CD4-positive, alpha-beta T cell (primary cell): ENCODE data around the gene DHX15. TPM values are rescaled to one million over a fixed set of nuclear protein-coding genes. Genes with fewer than 3 reads are reported as not detected.

ENCODE experiments used
- ATAC-seq: fragments of 200-7000 bp; cut with Tn5 transposase; one replicate; pipeline ENCODE4 v1.10.0; 2022; ENCODE audit warnings: mild to moderate bottlenecking; ENCODE audit not compliant: poor library complexity
- CTCF ChIA-PET: fragments of 350-600 bp; sonication (Branson Sonifier 250); formaldehyde crosslinking; loops from one replicate; lab custom pipeline; 2021; ENCODE audit warnings: antibody characterized with exemption, inconsistent platforms; lab: Charles Lee
- POLR2A ChIA-PET: fragments of 350-600 bp; sonication (Branson Sonifier 250); formaldehyde crosslinking; loops from one replicate; lab custom pipeline; 2021; ENCODE audit warnings: antibody characterized with exemption, inconsistent platforms; lab: Charles Lee
- DNase-seq, 14 experiments: peaks; one replicate each; pipeline ENCODE4 v3.0.0-alpha.2; 2013 to 2020; ENCODE audit warnings: mixed read lengths in 2 of 14
- H3K27ac ChIP-seq, 2 donors: one replicate each; pipeline versions ENCODE4 v1.5.1 to v1.7.0; 2013; ENCODE audit warnings: low read length in 2 of 2, low read depth in 1 of 2, mild to moderate bottlenecking in 1 of 2
- H3K27me3 ChIP-seq, 2 experiments: 1 replicate in 1 of 2; 2 replicates in 1 of 2; pipeline versions ENCODE4 v1.6.1 to v1.7.0; 2013; ENCODE audit warnings: low read length in 2 of 2, control low read depth in 1 of 2, mild to moderate bottlenecking in 1 of 2, moderate library complexity in 1 of 2; ENCODE audit not compliant: insufficient read depth in 2 of 2, control insufficient read depth in 1 of 2
- H3K36me3 ChIP-seq: one replicate; pipeline ENCODE4 v1.6.1; 2013; ENCODE audit warnings: low read length, control low read depth; ENCODE audit not compliant: insufficient read depth
- H3K4me1 ChIP-seq: one replicate; pipeline ENCODE4 v1.6.1; 2013; ENCODE audit warnings: low read length, control low read depth; ENCODE audit not compliant: insufficient read depth
- H3K4me3 ChIP-seq: one replicate; pipeline ENCODE4 v1.5.1; 2013; ENCODE audit warnings: mild to moderate bottlenecking, low read length, moderate library complexity
- H3K9me3 ChIP-seq, 2 experiments: 1 replicate in 1 of 2; 2 replicates in 1 of 2; pipeline versions ENCODE4 v1.6.1 to v1.7.0; 2013; ENCODE audit warnings: low read length in 2 of 2, mild to moderate bottlenecking in 2 of 2, control low read depth in 1 of 2, moderate library complexity in 1 of 2; ENCODE audit not compliant: control insufficient read depth in 1 of 2, insufficient read depth in 1 of 2
- H3K27ac Mint-ChIP-seq: one replicate; pipeline ENCODE4 v1.8.0; 2020; ENCODE audit warnings: mixed read lengths
- H3K27me3 Mint-ChIP-seq: one replicate; pipeline ENCODE4 v1.8.0; 2021; ENCODE audit warnings: mixed read lengths
- H3K36me3 Mint-ChIP-seq: one replicate; pipeline ENCODE4 v1.8.0; 2021; ENCODE audit warnings: low read depth, mixed read lengths
- H3K4me1 Mint-ChIP-seq: one replicate; pipeline ENCODE4 v1.8.0; 2021; ENCODE audit warnings: low read depth, mixed read lengths
- H3K4me3 Mint-ChIP-seq: one replicate; pipeline ENCODE4 v1.8.0; 2020; ENCODE audit warnings: mild to moderate bottlenecking, mixed read lengths
- H3K9me3 Mint-ChIP-seq: one replicate; pipeline ENCODE4 v1.8.0; 2020; ENCODE audit warnings: mixed read lengths
- intact Hi-C, 2 experiments: fragments of 100-400 bp; cut with DNase I in 1 of 2; cut with micrococcal nuclease in 1 of 2; formaldehyde crosslinking; loops; one replicate each; pipeline versions ENCODE4 v1.15.1 to v1.9.0; 2023 to 2025; cut with DNase I, micrococcal nuclease
- total RNA-seq, 174 experiments: library from RNA in 2 of 174; stranded (reverse) in 2 of 174; gene quantifications; one replicate each; pipeline ENCODE4 v1.2.3 and lab custom pipeline; 2021 to 2026
- TF ChIP-seq, protein P1 (sequence below): fragments of 200-600 bp; IDR thresholded peaks from one replicate; pipeline ENCODE4 v1.8.0; 2022; ENCODE audit warnings: antibody characterized with exemption, mild to moderate bottlenecking

DHX15 gene
- total RNA-seq, 2 experiments from 2014 or later, result 208 to 209 TPM

DNA sequence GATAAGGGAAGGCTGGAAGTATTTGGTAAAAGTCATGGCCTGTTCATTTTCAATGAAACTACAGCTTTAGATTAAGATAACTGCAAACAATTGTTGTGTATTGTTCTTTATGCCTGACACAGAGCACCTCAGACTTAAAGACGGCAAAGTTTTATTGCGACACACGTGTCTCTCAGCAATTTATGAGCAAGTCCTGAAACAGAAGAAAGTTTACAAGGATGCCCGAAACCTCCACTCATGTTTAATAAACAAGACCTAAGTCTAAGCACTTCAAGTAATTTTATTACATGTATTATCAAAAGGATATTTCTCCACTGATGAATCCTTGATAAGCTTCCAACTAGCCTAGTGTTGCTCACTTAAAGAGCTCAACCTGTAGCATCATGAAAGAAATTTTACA, 51.0 kb downstream of the DHX15 start:
- Mint-ChIP-seq H3K4me1 (peaks cover 12% of the 10 kb centered on the region), H3K27ac (no peak overlapping the region), H3K36me3 (peaks cover 90% of the 10 kb centered on the region), H3K27me3 (no peaks in the 10 kb centered on the region), H3K4me3 (no peak overlapping the region), H3K9me3 (no peaks in the 10 kb centered on the region)
- H3K27me3 ChIP-seq, result no peaks in the 10 kb centered on the region
- H3K27ac ChIP-seq, result no peak overlapping the region
- H3K4me3 ChIP-seq, result no peak overlapping the region
- H3K4me1 ChIP-seq, result no peaks in the 10 kb centered on the region
- ATAC-seq, result no peak
- DNase-seq, result no peak
- H3K36me3 ChIP-seq, result peaks cover 74% of the 10 kb centered on the region
- H3K9me3 ChIP-seq, result no peaks in the 10 kb centered on the region
- CTCF ChIA-PET, result no interaction called here
- POLR2A ChIA-PET, result no interaction called here
- TF ChIP-seq, protein P1, sequence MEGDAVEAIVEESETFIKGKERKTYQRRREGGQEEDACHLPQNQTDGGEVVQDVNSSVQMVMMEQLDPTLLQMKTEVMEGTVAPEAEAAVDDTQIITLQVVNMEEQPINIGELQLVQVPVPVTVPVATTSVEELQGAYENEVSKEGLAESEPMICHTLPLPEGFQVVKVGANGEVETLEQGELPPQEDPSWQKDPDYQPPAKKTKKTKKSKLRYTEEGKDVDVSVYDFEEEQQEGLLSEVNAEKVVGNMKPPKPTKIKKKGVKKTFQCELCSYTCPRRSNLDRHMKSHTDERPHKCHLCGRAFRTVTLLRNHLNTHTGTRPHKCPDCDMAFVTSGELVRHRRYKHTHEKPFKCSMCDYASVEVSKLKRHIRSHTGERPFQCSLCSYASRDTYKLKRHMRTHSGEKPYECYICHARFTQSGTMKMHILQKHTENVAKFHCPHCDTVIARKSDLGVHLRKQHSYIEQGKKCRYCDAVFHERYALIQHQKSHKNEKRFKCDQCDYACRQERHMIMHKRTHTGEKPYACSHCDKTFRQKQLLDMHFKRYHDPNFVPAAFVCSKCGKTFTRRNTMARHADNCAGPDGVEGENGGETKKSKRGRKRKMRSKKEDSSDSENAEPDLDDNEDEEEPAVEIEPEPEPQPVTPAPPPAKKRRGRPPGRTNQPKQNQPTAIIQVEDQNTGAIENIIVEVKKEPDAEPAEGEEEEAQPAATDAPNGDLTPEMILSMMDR, result no peak
- intact Hi-C loops, result loop anchor here in 1 of 2 experiments (5.0 kb wide), 2 partner anchors 34 to 49 kb away; partner anchors contain the start of gene DHX15

DNA sequence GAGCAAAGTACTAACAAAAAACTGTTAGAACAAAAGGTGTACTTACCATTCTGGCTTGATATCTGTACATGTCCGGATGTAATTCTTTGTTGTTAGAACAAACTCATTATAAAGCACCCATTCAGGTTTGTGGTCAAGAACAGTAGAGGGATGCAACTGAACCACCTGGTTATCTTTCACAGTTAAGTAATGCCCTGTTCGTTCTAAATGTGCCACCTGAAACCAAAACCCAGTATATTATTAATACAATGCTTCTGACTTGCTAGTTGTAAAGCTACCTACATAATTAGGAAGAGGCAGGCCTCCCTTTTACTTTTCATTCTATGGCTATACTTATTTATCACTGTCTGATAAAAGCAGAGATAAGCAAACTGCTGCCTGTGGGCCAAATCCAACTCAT, 54.8 kb downstream of the DHX15 start:
- Mint-ChIP-seq H3K36me3 (peaks cover 93% of the 10 kb centered on the region), H3K4me3 (no peak overlapping the region), H3K27me3 (no peaks in the 10 kb centered on the region), H3K27ac (no peak overlapping the region), H3K4me1 (no peaks in the 10 kb centered on the region), H3K9me3 (no peaks in the 10 kb centered on the region)
- no peak overlapping the region for H3K27ac ChIP-seq
- POLR2A ChIA-PET, result no interaction called here
- H3K4me3 ChIP-seq, result no peak overlapping the region
- TF ChIP-seq, protein P1, result no peak
- H3K9me3 ChIP-seq, result no peaks in the 10 kb centered on the region
- no peaks in the 10 kb centered on the region for H3K27me3 ChIP-seq
- H3K36me3 ChIP-seq, result peaks cover 82% of the 10 kb centered on the region
- DNase-seq, result no peak
- no peaks in the 10 kb centered on the region for H3K4me1 ChIP-seq
- CTCF ChIA-PET, result no interaction called here
- intact Hi-C loops, result no loop called here
- ATAC-seq, result no peak

DNA sequence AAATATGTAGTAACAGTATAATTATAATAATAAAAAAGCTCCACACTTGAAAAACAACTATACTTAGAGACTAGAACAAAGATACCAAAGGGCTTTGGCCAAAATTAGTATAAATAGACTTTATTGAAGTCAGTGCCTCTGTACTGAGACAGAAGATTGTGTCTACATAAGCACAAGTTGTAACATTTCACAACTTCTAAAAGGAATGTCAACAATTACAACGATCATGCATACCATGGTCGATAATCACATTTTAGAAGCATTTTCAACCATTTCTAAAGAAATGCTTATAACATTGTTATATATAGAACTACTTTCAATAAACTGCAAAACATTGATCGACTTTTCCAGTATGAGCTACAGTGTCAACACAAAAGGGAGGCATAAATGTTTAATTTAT, 57.0 kb downstream of the DHX15 start:
- CTCF ChIA-PET, result interaction anchor here (0.9 kb wide), 1 partner anchor 10 kb away, joined by 3 read pairs; no protein-coding TSS in a partner anchor
- peaks cover 79% of the 10 kb centered on the region for H3K36me3 ChIP-seq
- no peaks in the 10 kb centered on the region for H3K9me3 ChIP-seq
- H3K9me3 Mint-ChIP-seq, result no peaks in the 10 kb centered on the region
- no peak overlapping the region for H3K4me3 Mint-ChIP-seq
- DNase-seq, result no peak
- ATAC-seq, result no peak
- POLR2A ChIA-PET, result no interaction called here
- H3K27me3 Mint-ChIP-seq, result no peaks in the 10 kb centered on the region
- TF ChIP-seq, protein P1, result no peak
- H3K27ac ChIP-seq, result no peak overlapping the region
- peaks cover 5% of the 10 kb centered on the region for H3K4me1 Mint-ChIP-seq
- no peak overlapping the region for H3K27ac Mint-ChIP-seq
- H3K36me3 Mint-ChIP-seq, result peaks cover 92% of the 10 kb centered on the region
- no peaks in the 10 kb centered on the region for H3K27me3 ChIP-seq
- intact Hi-C loops, result no loop called here
- no peaks in the 10 kb centered on the region for H3K4me1 ChIP-seq
- no peak overlapping the region for H3K4me3 ChIP-seq
